NCI-H2107 (cell line): ENCODE measurements around the gene OR2T11.
"Not testable (repeated sequence)": the region's sequence is repeated elsewhere in the genome, so short reads cannot be mapped to it uniquely, and the experiment has no call there.

Experiments
- DNase-seq: peaks from one replicate; lab custom pipeline; 2025; lab: John Stamatoyannopoulos, UW

OR2T11 gene

DNA sequence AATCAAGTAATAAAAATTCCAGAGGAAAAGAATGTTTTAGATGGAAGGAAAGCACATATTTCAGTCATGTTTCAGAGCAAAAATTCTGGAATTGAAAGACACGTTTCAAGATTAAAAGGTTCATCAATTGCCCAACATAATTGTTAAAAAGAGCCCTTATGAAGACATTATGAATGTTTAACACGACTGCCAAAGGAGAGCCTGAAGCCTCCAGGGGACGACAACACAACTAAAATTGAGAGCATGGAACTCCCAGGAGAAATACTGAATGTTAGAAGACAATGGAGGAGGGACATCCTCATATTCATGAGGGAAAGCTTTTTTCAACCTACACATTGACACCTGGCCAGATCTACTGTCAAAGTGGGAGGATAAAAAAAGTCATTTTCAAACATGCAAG, 16.0 kb downstream of the OR2T11 start:
- no peak for DNase-seq

GRCh38 chr1:248618119-248618518, 16.8 kb downstream of the OR2T11 start:
- no peak for DNase-seq

- no peak for DNase-seq
Observed at GRCh38 chr1:248613742-248614141, 21.1 kb downstream of the OR2T11 start.

DNA sequence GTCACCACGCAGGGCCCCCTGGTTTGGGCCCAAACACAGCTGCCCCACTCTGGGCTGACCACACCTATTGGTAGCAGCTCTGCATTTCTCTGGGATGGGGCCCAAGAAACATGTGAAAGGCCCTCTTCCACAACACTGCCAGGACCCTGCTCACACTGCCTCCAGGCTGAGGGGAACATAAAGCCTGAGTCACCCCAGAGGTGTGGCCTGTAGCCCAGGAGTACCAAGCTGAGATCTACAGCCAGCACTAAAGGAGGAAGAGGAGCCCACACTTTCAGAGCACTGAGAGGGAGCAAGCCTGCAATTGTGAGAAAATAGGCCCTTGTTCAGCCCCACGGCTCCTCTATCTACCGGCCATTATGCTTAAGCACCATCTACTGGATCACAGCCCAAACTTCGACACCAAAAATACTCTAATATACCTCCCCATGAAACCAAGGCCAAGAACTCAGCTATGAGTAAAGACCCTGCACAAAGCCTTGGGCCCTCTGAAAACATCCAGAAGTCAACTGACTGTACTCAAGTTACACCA, 22.9 kb downstream of the OR2T11 start:
- DNase-seq = no peak

DNA sequence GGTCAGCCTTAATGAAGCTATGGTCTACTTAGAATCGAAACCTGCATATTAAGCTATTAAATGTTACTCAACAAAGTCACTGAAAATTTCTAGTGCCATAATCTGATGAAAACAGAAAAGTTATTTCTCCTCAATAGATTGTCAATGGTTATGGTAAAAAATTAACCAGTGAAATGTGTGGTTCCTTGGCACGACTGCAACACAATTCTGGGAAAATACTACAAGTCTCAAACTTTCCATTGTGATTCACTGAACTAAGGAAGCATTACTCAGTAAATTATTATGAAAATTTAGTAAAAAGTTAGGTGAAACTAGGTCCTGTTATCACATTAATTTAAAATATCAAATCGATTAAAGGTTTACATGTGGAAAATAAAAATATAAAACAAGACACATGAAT, 24.6 kb downstream of the OR2T11 start:
- DNase-seq = no peak

GRCh38 chr1:248599396-248599795, 35.5 kb downstream of the OR2T11 start:
- no peak for DNase-seq

DNA sequence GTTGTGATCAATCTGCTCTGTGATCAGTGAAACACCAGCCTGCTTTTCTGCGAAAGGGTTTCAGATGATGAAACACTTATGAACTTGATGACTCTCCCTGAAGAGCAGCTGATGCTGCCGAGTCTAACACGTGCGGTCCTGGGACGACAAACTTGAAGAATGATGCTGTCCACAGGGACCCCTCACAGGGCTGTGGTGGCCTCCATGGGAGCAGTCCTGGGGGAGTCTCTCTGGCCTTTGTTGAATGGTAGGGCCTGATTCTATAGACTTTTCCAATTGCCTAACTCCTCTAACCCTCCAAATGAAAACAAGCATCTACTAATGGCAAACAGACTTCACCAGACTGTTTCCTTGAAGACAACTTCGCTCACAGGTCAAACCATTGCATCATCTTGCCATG, 37.3 kb downstream of the OR2T11 start, which contains the start of gene OR2T10:
Gene OR2T10, minus strand, starts transcription at position 112 of the 400 bp plus-strand sequence. CDS start 3,932 bp downstream, outside the sequence.
- no peak for DNase-seq

DNA sequence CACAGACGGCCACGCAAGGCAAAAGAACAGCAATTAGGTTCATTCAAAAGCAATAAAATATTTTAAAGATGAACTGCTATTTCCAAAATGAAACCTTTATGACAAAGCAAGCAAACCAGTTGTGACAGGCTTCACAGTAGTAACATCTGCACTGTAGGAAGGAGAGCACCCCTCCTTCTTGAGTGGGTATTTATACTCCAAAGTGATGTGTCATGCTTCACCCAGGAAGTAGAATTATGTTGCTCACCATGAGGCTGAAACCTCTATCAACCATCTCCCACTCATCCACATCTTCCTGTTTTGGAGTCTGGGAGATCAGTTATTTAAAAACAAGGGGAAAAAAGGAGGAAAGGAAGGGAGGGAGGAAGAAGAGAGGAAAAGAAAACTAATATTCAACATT, 38.3 kb downstream of the OR2T11 start:
- DNase-seq = no peak

GRCh38 chr1:248593226-248593625, 41.7 kb downstream of the OR2T11 start:
- no peak for DNase-seq

- no peak for DNase-seq
Observed at GRCh38 chr1:248592655-248593054, 42.2 kb downstream of the OR2T11 start.

- DNase-seq = no peak
Observed at GRCh38 chr1:248590055-248590454, 44.8 kb downstream of the OR2T11 start.

- no peak for DNase-seq
Observed at GRCh38 chr1:248589334-248589733, 45.6 kb downstream of the OR2T11 start.

GRCh38 chr1:248585266-248585665, 49.6 kb downstream of the OR2T11 start:
- no peak for DNase-seq

GRCh38 chr1:248576260-248576980, 58.5 kb downstream of the OR2T11 start:
- no peak for DNase-seq

DNA sequence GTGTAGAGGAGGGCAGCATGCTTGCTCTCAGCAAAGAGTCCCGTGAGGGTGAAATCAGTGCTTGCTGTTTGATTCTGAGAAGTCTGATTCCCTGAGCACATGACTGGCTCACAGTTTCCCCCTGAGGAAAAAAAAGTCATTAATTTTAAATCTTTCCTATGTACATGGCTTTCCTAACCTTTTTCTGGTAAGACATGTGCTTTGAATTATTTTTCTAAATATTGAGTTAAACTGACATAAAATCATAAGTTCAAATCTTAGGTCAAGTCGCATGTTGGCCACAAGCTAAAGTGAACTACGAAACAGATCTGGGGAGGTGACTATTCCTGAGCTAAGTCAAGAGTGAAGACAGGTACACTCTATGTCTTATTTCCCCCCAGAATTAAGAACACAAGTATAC, 60.2 kb downstream of the OR2T11 start, which contains the start of gene OR2T34:
Gene OR2T34, minus strand, starts transcription at position 101 of the 400 bp plus-strand sequence. Its CDS starts 0 bp downstream, at position 101.
- not testable (repeated sequence) for DNase-seq

GRCh38 chr1:248573856-248574255, 61.0 kb downstream of the OR2T11 start:
- DNase-seq = not testable (repeated sequence)
